GM21423 (cell line): ENCODE results near the gene QSOX2.

ENCODE experiments used
- ATAC-seq: cut with Tn5 transposase; IDR thresholded peaks from one replicate; pipeline ENCODE4 v1.9.1; 2021; ENCODE audit warnings: mild to moderate bottlenecking, moderate library complexity; ENCODE audit not compliant: unreplicated experiment

QSOX2 gene

GRCh38 chr9:136192289-136193126, 53.1 kb downstream of the QSOX2 start:
- ATAC-seq, result no peak

GRCh38 chr9:136191960-136192286, 53.7 kb downstream of the QSOX2 start:
- ATAC-seq, result no peak

- ATAC-seq, result no peak
These were observed 54.3 kb downstream of the QSOX2 start for GRCh38 chr9:136191099-136191959.

- ATAC-seq, result no peak
These were observed 55.0 kb downstream of the QSOX2 start for GRCh38 chr9:136190656-136191055.

- no peak for ATAC-seq
These were observed 55.4 kb downstream of the QSOX2 start for GRCh38 chr9:136190237-136190601.

DNA sequence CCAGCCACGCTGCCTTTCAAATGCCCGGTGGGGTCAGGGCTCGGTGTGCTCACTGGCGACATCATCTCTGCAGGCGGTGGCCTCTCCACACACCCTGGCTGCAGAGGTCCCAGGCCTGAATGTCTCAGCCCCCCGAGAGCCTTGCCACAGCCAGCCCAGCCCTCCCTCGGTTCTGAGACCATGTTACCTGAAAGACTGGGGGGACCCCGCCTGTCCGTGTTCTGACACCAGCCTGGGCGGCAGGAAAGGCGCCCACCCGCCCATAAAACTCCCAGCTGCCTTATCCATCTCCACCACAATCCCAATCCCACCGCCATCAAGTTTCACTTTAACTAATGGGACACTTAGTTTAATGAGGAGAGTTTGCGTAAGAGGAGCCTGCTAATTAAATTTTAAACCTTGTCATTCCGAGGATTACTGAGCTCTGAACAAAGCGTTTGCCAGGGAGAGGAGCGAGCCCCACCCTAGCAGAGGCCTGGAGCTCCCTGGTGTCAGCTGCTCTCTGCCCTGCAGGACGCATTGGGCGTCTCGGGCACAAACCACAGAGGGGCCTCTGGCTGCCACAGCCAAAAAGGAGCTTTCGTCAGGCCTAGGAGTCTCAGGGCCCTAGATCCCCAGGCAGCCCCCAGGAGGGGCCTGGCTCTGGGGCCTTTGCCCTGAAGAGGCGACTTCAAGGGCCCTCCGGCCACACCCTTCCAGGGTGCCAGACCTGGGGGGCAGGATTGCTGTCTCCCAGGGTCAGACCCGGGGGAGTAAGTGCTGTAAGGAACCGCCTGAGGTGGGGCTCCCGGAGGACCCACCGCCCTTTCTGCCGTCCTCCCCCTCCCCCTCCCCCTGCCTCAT, 56.0 kb downstream of the QSOX2 start:
- no peak for ATAC-seq

GRCh38 chr9:136187683-136188586, 57.7 kb downstream of the QSOX2 start:
- no peak for ATAC-seq

DNA sequence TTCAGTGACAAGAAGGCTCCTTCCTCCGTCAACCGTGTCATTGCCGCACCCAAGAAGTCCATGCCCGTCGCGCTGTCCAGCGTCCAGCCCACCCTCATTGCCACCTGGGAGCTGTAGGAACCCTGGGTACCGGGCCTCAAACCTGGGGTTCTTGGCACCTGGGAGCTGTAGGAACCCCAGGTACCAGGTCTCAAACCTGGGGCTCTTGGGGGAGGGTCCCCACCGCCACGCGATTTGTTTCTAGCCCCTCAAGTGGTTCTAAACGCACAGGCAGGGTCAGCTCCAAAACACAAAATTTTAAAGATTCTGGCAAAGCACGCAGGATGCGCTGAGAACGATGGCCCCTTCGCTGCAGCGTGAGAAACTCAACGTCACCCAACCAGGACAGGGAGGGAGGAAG, 58.4 kb downstream of the QSOX2 start:
- ATAC-seq, result no peak

DNA sequence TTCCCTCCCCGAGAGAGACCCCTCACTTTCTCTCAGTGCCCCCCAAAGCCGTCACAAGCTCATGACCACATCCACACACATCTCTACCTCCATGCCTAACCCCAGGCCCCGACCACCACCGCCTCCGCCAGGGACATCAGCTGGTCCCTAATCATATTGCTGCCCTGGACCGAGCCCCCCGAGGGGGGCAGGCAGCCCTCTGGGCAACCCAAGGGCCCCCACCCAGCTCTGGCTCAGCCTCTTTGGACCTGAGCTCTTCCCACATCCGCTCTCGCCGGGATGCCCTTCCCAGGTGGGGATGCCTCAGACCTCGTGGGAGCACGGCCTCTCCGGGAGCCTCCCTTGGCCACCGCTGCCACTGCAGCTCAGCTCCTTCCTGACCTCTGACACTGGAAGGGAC, 59.2 kb downstream of the QSOX2 start:
- ATAC-seq, result no peak

DNA sequence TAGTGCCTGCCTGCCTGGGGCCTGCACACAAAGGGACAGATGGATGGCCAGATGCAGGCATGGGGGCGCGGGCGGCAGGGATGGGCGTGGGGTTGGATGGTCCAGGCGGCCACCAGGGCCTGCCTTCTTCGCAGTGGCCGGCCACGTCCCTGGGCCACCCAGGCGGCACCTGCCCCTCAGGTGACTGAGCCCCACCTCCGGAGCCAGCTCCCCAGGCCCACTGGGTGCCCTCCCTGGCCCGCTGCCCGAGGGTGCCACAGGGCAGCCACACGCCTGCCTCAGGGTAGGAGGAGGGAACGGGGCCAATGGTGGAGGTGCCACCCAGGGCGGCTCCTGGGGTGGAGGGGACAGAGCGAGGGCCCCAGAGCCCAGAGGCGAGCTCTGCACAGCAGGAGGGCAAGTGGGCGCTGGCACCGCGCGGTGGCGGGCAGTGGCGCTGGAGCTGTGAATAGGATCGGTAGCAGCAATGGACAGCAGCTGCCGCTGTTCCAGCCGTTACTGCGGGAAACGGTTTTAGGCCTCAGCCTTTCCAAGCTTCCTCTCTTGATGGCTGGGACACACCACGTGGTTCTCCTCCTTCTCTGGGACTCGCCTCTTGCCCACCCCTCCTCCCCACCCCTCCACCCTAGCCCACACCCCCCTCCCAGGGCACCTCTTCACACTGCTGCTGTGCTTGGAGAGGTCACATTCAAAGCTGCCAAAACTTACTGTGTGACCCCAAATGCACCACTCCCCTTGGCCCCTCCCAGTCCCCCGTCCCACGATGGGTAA, 59.8 kb downstream of the QSOX2 start:
- ATAC-seq, result no peak

DNA sequence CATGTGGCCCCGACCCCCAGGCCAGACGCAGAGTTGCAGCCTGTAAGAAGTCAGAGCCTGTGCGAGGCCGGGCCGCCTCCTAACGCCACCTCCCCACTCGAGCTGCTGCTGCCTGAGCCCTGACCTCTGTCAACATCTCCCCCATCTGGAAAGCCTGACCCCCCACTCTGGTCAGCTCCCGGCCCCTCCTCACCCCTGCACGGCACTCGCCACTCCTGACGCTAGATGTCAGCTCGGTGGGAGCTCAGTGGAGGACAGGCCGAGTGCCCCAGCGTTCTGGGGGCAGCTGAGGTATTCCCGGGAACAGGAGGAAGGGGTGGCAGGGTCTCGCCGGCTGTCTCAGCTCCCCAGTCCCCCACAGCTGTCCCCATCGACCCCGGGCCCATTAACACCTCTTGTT, 60.5 kb downstream of the QSOX2 start:
- ATAC-seq, result no peak

DNA sequence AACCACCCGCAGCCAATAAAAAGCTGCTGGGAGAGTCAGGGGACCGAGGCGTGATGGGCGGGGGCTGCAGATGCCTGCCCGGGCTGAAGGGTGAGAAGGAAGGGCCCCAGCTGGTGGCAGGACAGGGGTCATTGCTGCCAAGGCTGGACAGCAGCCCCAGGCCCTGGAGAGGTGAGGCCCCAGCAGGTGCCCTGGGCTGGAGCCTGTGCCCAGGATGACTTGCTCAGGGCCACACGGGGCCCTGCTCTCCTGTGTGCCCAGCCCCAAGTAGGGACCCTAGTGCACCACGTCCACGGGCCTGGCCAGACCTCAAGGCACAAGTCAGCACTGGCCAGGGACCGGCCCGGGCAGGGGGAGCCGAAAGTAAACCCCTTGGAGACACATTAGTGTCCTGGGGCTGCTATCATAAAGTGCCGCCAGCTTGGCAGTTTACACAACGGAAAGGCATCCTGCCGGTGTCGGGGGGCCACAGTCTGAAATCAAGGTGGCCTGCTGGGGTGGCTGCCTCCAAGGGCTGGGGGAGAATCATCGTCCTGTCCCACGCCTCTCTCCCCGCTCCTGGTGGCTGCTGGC, 62.7 kb downstream of the QSOX2 start:
- ATAC-seq, result no peak

- no peak for ATAC-seq
These were observed 63.2 kb downstream of the QSOX2 start for GRCh38 chr9:136182420-136182787.

DNA sequence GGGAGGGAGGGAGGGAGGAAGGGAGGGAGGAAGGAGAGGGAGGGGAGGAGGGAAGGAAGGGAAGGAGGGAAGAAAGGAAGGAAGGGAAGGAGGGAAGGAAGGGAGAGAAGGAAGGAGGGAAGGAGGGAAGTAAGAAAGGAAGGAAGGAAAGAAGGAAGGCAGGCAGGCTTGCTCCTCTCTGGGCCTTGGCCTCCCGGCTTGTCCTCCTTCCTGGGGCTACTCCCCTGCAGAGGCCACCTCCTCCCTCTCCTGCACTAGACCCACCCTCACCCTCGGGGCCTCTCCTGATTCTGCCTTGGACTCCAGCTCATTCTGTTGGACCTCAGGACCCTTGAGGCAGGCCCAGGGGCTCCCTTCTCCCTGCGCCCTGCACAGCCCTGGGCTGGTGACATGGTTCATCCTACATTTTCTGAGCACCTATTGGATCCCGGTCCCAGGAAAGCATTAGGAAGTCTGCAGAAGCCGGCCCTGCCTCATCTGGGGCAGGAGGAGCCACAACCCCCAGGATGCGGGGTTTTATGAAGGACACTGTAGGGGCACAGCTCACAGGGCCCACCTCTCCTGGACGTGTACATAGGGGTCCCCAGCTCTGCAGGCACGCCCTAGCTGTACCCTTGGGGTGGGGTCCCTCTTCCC, 63.7 kb downstream of the QSOX2 start:
- ATAC-seq, result no peak

GRCh38 chr9:136180586-136180985, 65.0 kb downstream of the QSOX2 start:
- ATAC-seq, result no peak

- no peak for ATAC-seq
These were observed 65.9 kb downstream of the QSOX2 start for GRCh38 chr9:136179761-136180160.

GRCh38 chr9:136179101-136179616, 66.5 kb downstream of the QSOX2 start:
- ATAC-seq, result no peak

- ATAC-seq, result no peak
These were observed 66.9 kb downstream of the QSOX2 start for GRCh38 chr9:136178773-136179075.
